OCI-LY3 (cell line): ENCODE measurements around the gene NBPF1.
"Not testable (repeated sequence)": the region's sequence is repeated elsewhere in the genome, so short reads cannot be mapped to it uniquely, and the experiment has no call there.

ENCODE experiments used
- EZH2phosphoT487 ChIP-seq: fragments of 200-600 bp; shearing (Covaris generic); IDR thresholded peaks from 2 replicates; pipeline ENCODE4 v1.6.1; 2018; ENCODE audit warnings: antibody characterized with exemption, mixed run types, low read depth
- TF ChIP-seq, protein P1 (sequence below): fragments of 200-600, 300-600 bp; sonication (generic); IDR thresholded peaks from 2 replicates; pipeline ENCODE4 v1.5.1; 2014; ENCODE audit warnings: antibody characterized with exemption, low read length, low read depth

DNA sequence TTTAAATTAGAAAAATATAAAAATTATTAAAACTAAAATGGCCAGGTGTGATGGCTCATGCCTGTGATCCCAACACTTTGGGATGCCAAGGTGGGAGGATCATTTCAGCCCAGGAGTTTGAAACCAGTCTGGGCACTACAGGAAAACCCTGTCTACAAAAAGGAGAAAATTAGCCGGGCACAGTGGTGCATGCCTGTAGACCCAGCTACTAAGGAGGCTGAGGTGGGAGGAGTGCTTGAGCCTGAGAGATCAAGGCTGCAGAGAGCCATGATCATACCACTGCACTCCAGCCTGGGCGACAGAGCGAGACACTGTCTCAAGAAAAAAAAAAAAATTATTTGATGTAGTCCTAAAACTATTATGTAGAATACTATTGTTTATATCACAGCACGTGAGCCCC, 3.6 kb downstream of the NBPF1 start:
- TF ChIP-seq, protein P1, sequence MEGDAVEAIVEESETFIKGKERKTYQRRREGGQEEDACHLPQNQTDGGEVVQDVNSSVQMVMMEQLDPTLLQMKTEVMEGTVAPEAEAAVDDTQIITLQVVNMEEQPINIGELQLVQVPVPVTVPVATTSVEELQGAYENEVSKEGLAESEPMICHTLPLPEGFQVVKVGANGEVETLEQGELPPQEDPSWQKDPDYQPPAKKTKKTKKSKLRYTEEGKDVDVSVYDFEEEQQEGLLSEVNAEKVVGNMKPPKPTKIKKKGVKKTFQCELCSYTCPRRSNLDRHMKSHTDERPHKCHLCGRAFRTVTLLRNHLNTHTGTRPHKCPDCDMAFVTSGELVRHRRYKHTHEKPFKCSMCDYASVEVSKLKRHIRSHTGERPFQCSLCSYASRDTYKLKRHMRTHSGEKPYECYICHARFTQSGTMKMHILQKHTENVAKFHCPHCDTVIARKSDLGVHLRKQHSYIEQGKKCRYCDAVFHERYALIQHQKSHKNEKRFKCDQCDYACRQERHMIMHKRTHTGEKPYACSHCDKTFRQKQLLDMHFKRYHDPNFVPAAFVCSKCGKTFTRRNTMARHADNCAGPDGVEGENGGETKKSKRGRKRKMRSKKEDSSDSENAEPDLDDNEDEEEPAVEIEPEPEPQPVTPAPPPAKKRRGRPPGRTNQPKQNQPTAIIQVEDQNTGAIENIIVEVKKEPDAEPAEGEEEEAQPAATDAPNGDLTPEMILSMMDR = not testable (repeated sequence)
- TF ChIP-seq EZH2phosphoT487 = not testable (repeated sequence)
